GF-D8 (cell line): Measurements from ENCODE around the gene PLXNA4.

ENCODE experiments used
- DNase-seq: peaks from one replicate; lab custom pipeline; 2025; lab: John Stamatoyannopoulos, UW

Gene PLXNA4

DNA sequence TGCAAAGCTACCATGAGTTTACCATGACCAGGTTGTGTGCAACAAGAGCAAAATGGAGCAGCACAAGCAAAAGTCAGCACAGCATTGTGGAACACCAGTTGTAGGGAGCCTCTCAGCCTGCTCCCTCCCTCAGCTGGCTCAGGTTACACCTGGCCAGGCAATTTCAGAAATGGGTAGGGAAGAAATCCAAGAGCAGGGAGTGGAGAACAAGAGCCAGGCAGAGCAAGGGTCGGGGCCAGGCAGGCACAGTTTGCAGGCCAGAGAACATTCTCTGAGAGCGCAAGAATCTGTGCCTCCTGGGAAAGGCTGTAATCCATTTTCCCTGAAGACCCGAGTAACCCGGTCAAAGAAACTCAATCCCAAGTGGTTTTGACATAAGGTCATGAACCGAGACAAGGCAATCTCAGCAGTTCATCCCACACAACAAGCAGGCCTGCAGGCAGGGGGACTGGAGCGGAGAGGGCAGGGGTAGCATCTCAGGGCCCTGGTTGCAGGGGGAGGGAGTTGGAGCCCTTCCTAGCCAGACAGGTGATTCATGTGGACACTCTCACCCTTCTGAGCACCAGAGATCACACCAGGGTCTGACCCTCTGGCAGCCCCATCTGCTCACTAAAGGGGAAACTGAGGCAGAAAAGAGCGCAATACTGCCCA is 258.4 kb downstream of the PLXNA4 start:
- no peak for DNase-seq

DNA sequence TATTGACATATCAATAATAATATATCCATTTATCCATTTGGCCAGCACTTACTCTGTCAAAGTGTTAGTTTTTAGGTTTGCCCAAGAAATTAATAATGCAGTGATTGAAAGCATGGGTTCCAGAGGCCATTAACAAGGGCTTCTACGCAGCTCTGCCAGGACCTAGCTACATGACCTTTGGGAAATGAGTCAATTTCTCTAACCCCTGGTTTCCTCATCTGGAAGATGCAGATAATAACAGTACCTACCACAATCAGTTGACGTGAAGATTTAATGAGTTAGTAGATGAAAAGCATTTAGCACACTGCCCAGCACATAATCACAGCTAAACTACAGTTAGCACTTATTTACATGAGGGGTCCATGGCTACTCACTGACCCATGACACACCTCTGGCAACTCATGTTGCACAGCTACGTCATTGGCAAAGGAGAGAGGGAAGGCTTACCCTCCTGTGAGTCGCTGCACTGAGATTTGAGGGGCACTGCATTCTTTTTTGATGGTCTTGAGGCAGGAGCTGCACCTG is 263.7 kb downstream of the PLXNA4 start:
- DNase-seq: no peak

DNA sequence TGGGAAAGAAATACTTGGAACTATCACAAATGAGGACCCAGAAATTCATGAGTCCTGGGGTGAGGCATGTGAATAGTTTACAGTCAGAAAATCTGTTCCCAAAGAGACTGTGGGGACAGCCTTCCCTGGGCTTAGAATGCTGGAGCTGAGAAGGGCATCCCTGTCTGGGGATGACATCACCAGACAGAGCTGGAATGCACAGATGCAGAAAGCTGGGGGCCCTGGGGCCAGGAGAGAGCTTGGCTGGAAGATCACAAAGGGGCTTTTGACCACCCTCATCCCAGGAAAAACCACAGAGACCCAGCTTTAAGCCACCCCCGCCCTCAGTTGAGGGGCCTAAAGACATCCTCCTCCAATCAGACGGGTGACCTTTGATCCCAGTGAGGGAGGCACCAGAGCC is 264.5 kb downstream of the PLXNA4 start:
- no peak for DNase-seq

DNA sequence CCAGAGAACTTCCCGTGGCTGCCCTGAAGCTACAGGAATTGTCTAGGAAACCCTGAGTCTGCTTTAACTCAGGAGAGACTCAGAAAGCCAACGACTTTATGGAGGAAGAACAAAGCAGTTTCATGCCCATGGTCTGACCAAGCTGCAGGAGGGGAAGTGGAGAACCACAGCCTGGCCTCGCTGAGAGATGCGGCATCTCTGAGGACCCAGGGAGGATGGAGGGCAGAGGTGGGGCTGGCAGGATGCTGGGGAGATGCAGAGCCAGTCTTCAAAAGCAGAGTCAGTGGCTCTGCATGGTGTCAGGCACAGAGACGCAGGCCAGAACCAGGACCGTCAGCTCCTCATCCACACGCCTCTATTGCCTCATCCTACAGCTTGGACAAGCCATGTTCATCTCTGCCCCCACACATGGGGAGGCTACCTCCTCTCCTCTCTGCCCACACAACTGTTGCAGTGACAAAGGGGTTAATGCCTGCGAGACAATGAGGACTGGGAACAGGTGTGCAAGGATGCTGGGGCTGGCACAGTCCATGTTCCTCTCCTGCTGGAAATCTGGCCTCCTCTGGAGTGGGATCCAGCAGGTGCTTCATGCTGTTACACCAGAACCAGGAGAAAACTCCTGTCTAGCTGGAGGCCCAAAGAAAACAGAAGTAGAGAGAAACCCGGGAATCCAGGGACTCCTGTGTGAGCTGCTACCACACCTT is 267.0 kb downstream of the PLXNA4 start:
- DNase-seq: no peak

DNA sequence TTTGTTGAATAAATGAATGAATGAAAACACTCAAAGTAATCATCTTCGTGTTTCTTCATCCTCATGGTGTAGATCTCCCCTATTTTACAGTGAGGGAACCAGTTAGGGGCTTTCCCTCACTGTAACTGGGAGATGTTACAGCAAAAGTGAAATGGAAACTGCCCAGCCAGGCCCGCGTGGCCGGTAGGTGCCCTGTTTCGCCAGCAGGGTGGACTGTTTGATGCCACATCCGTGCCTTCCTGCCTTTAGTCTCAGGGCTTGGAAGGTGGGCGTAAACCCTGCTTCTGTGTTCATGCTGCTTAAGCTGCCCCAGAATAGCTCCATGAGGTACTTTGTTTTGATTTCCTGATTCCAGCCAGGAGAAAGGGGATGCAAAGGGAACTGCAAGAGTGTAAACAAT is 268.8 kb downstream of the PLXNA4 start:
- DNase-seq: no peak

DNA sequence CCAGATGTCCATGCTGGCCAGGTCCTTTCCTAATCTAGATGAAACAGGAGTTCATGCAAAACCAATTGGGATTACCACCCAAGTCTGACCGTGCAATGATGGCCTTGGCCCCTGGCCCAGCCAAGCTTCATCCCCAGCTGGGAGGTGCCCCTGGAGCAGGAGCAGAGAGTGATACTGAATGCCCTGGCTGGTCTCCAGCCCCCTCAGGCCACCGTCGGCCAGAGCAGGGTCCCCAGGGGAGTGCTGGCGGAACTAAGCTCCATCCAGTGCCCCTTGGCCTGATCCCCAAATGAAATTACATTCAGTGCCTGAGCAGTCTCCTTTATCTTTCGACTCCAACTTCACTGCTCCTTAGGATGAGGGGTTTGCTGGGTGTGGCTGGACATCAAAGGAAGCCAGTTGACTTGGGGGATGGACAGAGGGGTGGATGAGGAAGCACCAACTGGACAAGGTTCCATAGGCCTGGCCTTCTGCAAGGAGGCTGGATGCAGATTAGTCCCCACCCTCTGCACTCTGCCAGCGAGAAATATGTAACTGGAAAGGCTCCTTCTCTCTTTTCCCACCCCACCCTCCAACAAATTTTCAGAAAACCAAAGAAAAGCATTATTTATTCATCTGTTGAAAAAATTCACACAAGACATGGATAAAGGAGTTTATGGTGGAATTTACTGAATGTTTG is 275.5 kb downstream of the PLXNA4 start:
- DNase-seq: no peak

DNA sequence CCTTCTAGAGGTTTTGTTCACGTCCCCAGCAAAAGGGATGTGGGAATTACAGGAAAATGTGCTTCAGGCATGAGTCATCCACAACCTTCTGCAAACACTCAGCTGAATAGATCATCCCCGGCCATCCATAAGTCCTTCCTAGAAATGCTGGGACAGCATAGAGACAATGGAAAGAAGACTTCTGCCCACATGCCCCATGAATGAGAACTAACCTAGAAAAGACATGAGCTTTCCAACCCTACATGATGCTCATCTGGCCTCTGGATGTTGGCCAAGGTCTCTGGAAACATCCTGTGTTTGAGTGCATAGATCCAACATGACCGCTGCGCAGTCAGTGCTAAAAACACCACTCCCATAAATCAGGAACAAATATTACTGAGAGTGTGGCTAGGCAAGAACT is 277.5 kb downstream of the PLXNA4 start:
- DNase-seq: no peak

DNA sequence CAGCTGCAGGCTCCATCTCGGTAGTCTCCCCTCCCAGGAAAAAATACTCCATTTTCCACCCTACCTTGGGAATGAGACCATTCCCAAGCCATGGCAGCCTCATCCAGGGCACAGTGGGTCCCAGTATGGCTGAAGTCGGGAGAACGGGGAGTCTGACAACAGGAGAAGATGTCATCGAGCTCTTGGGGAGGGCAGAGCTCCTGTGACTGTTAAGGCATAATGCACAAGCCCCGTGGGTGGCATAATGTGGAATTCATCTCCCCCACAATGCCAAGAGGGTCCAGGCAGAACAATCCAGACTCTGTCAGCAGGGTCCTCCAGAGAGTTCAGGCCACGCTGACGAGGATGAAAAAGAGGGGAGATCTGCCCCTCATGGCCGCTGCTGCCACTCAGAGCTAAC is 279.4 kb downstream of the PLXNA4 start:
- no peak for DNase-seq

DNA sequence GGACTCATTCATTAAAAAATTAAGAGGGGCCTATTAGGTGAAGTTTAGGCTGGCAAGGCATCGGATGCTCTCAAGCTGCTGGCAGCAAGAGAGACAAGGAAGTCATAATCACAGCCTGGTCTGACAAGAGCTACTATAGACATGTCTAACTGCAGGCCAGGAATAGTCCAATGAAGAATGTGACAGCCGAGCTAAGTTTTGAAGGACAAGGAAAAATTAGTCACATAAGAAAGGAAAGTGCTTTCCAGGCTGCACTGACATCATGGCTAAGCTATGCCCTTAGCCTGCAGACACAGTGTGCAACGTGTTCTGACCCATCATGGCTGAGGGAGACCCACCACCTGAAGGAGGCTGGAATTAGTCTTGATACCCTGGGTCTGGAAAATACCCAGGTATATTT is 281.1 kb downstream of the PLXNA4 start:
- no peak for DNase-seq

DNA sequence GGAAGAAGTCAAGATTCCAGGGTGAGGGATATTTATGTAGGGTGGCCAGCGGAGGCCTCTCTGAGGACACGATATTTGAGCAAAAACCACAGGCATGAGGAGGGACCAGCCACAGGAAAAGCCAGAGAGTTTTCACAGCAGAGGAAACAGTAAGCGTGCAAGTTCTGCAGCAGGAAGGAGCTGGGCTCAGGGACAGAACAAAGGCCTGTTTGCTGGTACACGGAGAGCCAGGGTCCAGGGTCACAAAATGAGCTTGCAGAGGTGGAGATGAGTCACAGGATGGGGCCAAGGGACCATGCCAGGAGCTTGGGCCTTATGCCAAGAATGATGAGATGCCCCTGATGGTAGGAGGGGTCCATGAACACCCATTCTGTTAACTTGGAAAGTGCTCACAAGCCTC is 283.5 kb downstream of the PLXNA4 start:
- DNase-seq: no peak

DNA sequence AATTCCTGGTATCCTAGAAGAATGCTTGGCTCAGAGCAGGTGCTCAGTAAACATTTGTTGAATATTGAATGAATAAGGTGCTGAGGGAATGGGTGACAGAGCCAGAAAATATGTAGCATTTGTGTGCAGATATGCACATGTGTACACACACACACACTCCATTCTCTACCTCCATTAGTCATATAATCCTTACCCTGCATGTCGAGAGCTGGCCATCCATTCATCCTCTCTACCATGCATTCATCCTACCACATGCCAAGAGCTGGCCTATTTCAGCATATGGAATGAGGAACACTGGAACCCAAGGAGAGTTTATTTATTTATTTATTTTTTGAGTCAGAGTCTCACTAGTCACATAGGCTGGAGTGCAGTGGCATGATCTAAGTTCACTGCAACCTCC is 284.8 kb downstream of the PLXNA4 start:
- no peak for DNase-seq

DNA sequence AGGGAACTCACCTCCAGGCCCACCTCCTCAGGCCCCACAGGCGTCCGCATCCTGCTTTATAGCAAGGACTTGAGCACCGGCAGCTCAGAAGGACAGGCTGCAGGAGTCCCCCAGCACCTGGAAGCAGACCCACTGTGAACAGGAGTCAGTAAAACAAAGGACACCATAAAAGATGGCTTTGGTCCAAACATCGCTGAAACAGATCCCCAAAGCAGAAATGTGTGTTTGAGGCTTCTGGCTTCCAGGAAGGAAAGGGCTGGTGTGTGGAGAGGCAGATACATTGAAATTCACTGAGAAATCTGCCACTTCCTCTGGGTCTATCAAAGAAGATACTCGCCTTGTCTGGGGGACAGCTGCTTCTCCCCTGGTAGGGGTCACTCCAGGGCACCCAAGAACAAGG is 286.2 kb downstream of the PLXNA4 start:
- no peak for DNase-seq

DNA sequence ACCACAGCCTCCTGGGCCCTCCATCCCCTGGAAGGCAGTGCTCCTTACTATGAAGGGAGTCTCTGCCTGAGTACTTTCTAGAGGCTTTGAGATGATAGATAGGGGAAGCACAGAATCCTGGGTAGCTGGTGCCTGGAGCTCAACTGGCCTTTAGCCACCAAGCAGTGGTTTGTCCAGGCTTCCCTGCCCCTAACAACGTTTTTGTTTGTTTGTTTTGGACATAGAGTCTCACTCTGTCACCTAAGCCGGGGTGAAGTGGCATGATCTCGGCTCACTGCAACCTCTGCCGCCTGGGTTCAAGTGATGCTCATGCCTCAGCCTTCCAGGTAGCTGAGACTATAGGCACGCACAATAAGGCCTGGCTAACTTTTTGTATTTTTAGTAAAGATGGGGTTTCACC is 289.4 kb downstream of the PLXNA4 start:
- no peak for DNase-seq

DNA sequence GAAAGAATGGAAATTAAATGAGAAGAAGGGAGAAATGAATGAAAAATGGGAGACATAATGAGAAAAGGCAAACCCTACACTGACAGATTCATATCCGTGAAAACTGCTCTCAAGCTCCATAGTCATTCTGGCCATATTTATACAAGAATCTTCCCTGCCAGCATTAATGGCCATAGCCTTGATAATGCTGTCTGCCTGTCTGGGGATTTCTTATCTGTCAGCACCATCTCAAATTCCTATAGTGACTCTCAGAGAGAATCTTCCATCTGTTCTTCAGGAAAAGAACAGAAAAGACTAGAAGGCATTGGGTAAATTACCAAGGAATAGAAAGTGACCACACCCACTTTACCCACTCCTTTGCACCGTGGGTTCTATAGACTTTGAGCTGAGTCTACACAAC is 295.9 kb downstream of the PLXNA4 start:
- no peak for DNase-seq

DNA sequence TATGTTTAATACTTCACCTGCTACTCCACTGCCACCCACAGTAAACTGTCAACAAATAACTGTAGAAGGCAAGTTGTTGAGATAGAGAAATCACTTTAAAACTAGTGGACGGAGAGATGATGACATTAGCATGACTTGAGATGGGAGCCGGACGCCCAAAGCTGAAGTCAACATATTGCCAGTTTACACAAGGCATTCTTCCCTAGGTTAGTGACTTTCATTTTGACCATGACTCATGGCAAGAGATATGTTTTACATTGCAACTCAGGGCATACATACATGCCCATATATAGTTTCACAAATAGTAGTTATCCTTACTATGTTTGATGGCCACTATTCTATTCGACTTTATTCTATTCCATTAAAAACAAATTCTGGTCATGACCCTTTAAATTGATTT is 296.6 kb downstream of the PLXNA4 start:
- no peak for DNase-seq

DNA sequence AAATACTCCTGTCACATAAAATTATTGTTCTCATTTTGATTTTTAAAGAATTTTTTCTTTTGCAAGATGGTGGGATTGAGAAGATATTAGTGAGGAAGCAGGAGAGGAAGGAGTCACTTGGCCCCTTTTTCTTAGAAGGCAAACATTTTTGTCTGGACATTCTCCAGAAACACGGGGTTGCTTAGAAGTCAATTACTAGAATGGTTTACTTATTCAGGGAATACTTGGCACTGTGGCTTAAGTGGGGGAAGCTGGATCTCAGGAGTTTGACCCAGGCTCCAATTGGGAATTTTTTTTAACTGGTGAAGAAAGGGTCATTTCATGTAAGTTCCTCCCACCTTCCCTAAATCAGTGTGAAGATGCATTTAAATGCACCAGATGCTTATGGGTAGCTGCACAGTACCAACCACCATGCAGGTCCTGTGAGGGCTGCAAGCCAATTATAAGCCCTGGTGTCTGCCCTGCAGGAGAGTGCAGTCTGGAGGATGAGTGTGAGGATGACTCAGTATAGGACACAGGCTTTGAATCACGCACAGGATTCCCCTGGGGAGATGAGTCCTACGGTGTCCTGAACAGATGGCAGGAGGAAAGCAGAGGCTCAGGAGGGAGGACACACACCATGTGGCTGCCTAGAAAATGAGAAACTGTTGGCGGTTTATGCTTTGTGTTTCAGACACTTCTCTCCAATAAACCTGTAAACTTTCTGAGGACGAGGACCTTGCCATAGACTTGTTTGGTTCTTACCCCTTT is 299.1 kb downstream of the PLXNA4 start:
- no peak for DNase-seq

DNA sequence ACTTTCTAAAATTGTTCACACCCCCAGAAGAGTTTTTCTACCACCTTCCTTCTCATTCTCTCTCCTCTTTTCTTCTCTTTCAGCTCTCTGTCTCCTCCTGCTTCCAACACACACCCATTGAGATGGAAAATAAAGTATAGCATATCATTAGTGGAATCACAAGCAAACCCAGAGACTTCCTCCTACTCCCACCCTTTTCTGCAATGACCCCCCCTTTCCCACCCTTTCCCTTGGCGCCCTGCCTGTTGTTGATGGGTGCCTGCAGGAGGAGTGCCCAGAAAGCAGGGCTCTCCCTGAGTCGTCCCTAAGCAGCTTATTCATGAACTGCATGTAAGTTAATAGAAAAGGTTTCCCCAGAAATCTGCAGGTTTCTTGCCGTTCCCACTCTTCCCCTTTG is 300.0 kb downstream of the PLXNA4 start:
- DNase-seq: no peak

DNA sequence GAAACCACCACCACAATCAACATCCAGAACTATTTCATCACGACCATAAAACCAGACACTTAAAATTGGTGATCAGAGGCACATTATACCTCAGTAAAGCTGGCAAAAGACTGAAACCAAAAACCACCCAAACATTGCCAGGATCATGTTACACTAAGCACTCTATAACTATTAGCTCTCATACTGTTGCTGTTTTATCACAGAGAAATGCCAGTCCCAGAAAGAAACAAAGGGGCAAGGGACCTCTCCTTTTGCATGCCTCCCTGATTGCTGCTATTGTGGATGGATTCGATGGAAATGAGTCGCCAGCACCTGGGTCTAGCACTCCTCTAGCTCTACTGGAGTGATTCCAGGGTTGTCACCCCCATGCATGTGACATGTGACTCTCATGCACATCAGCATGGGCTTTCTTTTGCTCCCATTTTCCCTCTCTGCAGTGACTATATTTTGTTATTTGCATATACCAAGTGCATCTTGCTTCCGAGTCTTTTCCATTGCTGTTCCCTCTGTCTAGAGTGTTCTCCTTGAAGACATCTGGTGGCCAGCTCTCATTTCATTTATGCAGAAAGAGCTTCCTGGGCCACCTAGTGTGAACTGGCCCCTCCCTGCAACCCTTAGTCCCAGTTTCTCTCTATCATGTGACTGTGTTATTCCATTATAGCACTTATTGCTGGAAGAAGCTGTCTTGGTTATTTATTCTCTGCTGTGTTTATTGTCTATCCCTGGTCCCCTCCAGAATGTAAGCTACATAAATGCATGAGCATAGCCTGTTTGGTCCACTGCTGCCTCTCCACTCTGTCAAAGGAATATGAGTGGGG is 300.6 kb downstream of the PLXNA4 start:
- DNase-seq: no peak

DNA sequence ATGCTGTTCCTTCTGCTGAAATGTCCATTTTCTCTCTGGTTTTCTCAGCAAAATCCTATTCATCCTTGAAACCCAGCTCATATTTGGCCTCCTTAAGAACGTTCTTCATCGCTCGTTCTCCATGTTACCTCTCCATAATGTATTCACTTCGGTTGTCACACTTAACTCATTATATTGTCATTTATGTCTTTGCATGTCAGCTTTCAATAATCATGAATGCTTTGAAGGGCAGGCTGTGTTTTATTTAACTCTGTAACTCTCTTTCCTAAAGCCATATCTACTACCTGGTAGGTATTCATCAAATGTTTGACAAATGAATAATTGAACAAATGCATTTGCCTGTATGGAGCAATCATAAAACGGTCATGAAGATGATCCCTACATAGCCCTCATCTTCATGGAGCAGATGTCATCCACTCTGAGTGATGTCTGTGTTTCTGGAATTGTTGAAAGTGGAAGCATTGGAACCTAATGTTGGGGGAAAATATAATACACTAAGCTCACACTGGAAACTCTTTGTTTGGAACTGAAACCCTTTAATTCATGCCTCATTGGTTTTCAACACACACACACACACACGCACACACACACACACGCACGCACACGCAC is 303.4 kb downstream of the PLXNA4 start:
- no peak for DNase-seq

DNA sequence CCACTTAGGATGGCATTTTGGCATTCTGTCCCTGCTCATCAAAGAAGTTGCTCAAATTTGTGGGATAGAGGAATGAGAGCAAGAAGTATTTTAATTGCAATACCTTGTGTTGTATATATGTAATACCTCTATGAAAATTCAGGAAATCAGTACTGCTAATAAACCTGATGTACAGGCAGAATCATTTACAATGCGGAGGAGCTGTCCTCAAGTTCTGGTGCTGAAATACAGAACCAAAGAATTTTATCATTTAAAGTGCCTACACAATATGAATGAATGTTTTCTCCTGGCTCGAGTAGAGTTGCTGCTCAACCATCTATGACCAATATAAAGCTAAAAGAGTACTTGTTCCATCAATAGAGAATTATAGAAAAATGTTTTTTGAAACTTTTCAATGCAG is 305.8 kb downstream of the PLXNA4 start:
- DNase-seq: no peak

DNA sequence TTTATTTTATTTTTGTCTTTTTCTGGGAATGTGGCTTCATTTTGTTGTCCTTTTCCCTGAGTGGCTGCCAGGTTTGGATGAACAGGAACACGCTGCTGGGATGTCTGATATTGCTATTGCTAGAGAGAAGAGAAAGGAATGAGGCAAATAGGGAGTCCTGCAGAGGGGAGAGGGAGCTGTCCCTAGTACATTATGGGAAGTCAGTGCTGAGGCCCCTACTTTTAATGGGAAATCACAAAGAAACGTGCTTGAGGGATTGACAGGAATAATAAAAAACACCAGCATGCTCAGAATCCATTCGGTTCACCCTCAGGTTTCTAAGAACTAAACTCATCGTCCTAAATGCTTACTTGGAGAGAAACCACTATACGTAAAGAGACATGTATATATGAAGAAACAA is 306.6 kb downstream of the PLXNA4 start:
- DNase-seq: no peak
